ENCODE measurements around the gene PAPLN. TPM values are rescaled to one million over a fixed set of nuclear protein-coding genes. Genes with fewer than 3 reads are reported as not detected.

PAPLN gene
- total RNA-seq, 1 experiment from 2014 or later, result not detected

- intact Hi-C loops (cut with micrococcal nuclease; ENCODE audit: unreplicated experiment), result no loop called here
- ChIA-PET POLR2A (ENCODE audit: unreplicated experiment) (no interaction called here), CTCF (no interaction called here)
- Histone ChIP-seq H3K27ac (no peak overlapping the region), H3K4me1 (replicated peaks; ENCODE audit: insufficient read depth) (no peaks in the 10 kb centered on the region), H3K9me2 (ENCODE audit: insufficient read depth) (no peaks in the 10 kb centered on the region), H3K79me2 (ENCODE audit: low read depth) (no peaks in the 10 kb centered on the region), H3F3A (ENCODE audit: insufficient read depth, low read depth) (no peaks in the 10 kb centered on the region), H3K27me3 (ENCODE audit: insufficient read depth, low read depth) (no peaks in the 10 kb centered on the region), H3K4me2 (no peak overlapping the region), H3K4me3 (no peak overlapping the region), H2AFZ (no peak overlapping the region), H3K9me3 (ENCODE audit: insufficient read depth, low read depth) (no peaks in the 10 kb centered on the region), H3K36me3 (ENCODE audit: low read depth) (no peaks in the 10 kb centered on the region), H4K20me1 (ENCODE audit: insufficient read depth) (no peaks in the 10 kb centered on the region)
- no TSS peak for BruUV-seq (replicated peaks)
- no peak for TF ChIP-seq CTCF (conservative IDR thresholded peaks at IDR 0.05)
- no peak for TF ChIP-seq EZH2 (IDR thresholded peaks at IDR 0.05; ENCODE audit: low read depth)
- no peak for DNase-seq
Observed at GRCh38 chr14:73253721-73254120, 16.4 kb downstream of the PAPLN start.

- intact Hi-C loops (cut with micrococcal nuclease; ENCODE audit: unreplicated experiment), result no loop called here
- DNase-seq, result no peak
- ChIA-PET CTCF (no interaction called here), POLR2A (ENCODE audit: unreplicated experiment) (no interaction called here)
- no peaks in the 10 kb centered on the region for H3K4me1 ChIP-seq (replicated peaks; ENCODE audit: insufficient read depth)
- H3K27ac ChIP-seq, result no peak overlapping the region
- H2AFZ ChIP-seq, result no peak overlapping the region
- no peaks in the 10 kb centered on the region for H4K20me1 ChIP-seq (ENCODE audit: insufficient read depth)
- H3K4me2 ChIP-seq, result no peak overlapping the region
- no peak for TF ChIP-seq CTCF (conservative IDR thresholded peaks at IDR 0.05)
- TF ChIP-seq EZH2 (IDR thresholded peaks at IDR 0.05; ENCODE audit: low read depth), result no peak
- no peaks in the 10 kb centered on the region for H3K9me3 ChIP-seq (ENCODE audit: insufficient read depth, low read depth)
- H3K27me3 ChIP-seq (ENCODE audit: insufficient read depth, low read depth), result no peaks in the 10 kb centered on the region
- H3F3A ChIP-seq (ENCODE audit: insufficient read depth, low read depth), result no peaks in the 10 kb centered on the region
- no peaks in the 10 kb centered on the region for H3K36me3 ChIP-seq (ENCODE audit: low read depth)
- no TSS peak for BruUV-seq (replicated peaks)
- H3K9me2 ChIP-seq (ENCODE audit: insufficient read depth), result no peaks in the 10 kb centered on the region
- H3K79me2 ChIP-seq (ENCODE audit: low read depth), result no peaks in the 10 kb centered on the region
- no peak overlapping the region for H3K4me3 ChIP-seq
Observed at GRCh38 chr14:73254247-73255004, 17.1 kb downstream of the PAPLN start.

- POLR2A ChIA-PET (ENCODE audit: unreplicated experiment), result no interaction called here
Observed at GRCh38 chr14:73255005-73255400, 17.7 kb downstream of the PAPLN start.

More at GRCh38 chr14:73255005-73255400, 17.7 kb downstream of the PAPLN start:
- H3K9me2 ChIP-seq (ENCODE audit: insufficient read depth), result no peaks in the 10 kb centered on the region
- H3K9me3 ChIP-seq (ENCODE audit: insufficient read depth, low read depth), result no peaks in the 10 kb centered on the region
- no peak overlapping the region for H2AFZ ChIP-seq
- no TSS peak for BruUV-seq (replicated peaks)
- no peak for DNase-seq
- H3K27ac ChIP-seq, result no peak overlapping the region
- H3K36me3 ChIP-seq (ENCODE audit: low read depth), result no peaks in the 10 kb centered on the region
- H3F3A ChIP-seq (ENCODE audit: insufficient read depth, low read depth), result no peaks in the 10 kb centered on the region
- intact Hi-C loops (cut with micrococcal nuclease; ENCODE audit: unreplicated experiment), result no loop called here
- no peak overlapping the region for H3K4me3 ChIP-seq
- H3K79me2 ChIP-seq (ENCODE audit: low read depth), result no peaks in the 10 kb centered on the region
- CTCF ChIA-PET, result no interaction called here
- H3K4me1 ChIP-seq (replicated peaks; ENCODE audit: insufficient read depth), result no peaks in the 10 kb centered on the region
- H4K20me1 ChIP-seq (ENCODE audit: insufficient read depth), result no peaks in the 10 kb centered on the region
- no peak overlapping the region for H3K4me2 ChIP-seq
- TF ChIP-seq CTCF (conservative IDR thresholded peaks at IDR 0.05) (no peak), EZH2 (IDR thresholded peaks at IDR 0.05; ENCODE audit: low read depth) (no peak)
- H3K27me3 ChIP-seq (ENCODE audit: insufficient read depth, low read depth), result no peaks in the 10 kb centered on the region

Measured in PC-9 (cell line).